RKO (cell line): ENCODE measurements around the gene NT5E.

Experiments used
- DNase-seq: peaks from one replicate; pipeline ENCODE4 v3.0.0-alpha.2; 2016; ENCODE audit warnings: low spot score

NT5E gene

GRCh38 chr6:85421972-85422371 lies 27.9 kb upstream of the NT5E start:
- DNase-seq = no peak

- no peak for DNase-seq
Observed at GRCh38 chr6:85422996-85423395, 26.9 kb upstream of the NT5E start.

- no peak for DNase-seq
Observed at GRCh38 chr6:85424981-85425380, 24.9 kb upstream of the NT5E start.

GRCh38 chr6:85425997-85426396 lies 23.9 kb upstream of the NT5E start:
- DNase-seq = no peak

- DNase-seq = no peak
Observed at GRCh38 chr6:85428486-85428885, 21.4 kb upstream of the NT5E start.

- no peak for DNase-seq
Observed at GRCh38 chr6:85429346-85429745, 20.5 kb upstream of the NT5E start.

- no peak for DNase-seq
Observed at GRCh38 chr6:85431271-85431670, 18.6 kb upstream of the NT5E start.

GRCh38 chr6:85432554-85432953 lies 17.3 kb upstream of the NT5E start:
- no peak for DNase-seq

GRCh38 chr6:85435851-85436250 lies 14.0 kb upstream of the NT5E start:
- DNase-seq = no peak

- DNase-seq = no peak
Observed at GRCh38 chr6:85436411-85436810, 13.5 kb upstream of the NT5E start.

GRCh38 chr6:85436939-85437495 lies 12.9 kb upstream of the NT5E start:
- DNase-seq = peak; percentile 10

GRCh38 chr6:85443349-85444117 lies 6.3 kb upstream of the NT5E start:
- DNase-seq = no peak

GRCh38 chr6:85449388-85449817 lies 480 bp upstream of the NT5E start:
- peak; percentile 42 for DNase-seq

- no peak for DNase-seq
Observed at GRCh38 chr6:85451565-85452306, 1.9 kb downstream of the NT5E start.

- no peak for DNase-seq
Observed at GRCh38 chr6:85452441-85452881, 2.6 kb downstream of the NT5E start.

GRCh38 chr6:85453052-85453451 lies 3.2 kb downstream of the NT5E start:
- DNase-seq = no peak

GRCh38 chr6:85453490-85453889 lies 3.6 kb downstream of the NT5E start:
- no peak for DNase-seq

GRCh38 chr6:85455471-85456026 lies 5.7 kb downstream of the NT5E start:
- DNase-seq = no peak

- DNase-seq = no peak
Observed at GRCh38 chr6:85456782-85457181, 6.9 kb downstream of the NT5E start.

GRCh38 chr6:85458184-85458583 lies 8.3 kb downstream of the NT5E start:
- DNase-seq = no peak

GRCh38 chr6:85458782-85459181 lies 8.9 kb downstream of the NT5E start:
- no peak for DNase-seq

- DNase-seq = no peak
Observed at GRCh38 chr6:85459224-85459901, 9.5 kb downstream of the NT5E start.
